Activated CD8-positive, alpha-beta memory T cell treated with anti-CD3 and anti-CD28 coated beads, Interleukin-2, amount 50 U/mL, for 48 hours (primary cell): ENCODE results near the gene AKR7A3.
"Not testable (repeated sequence)": the region's sequence is repeated elsewhere in the genome, so short reads cannot be mapped to it uniquely, and the experiment has no call there.

Experiments used
- DNase-seq: peaks from one replicate; pipeline ENCODE4 v3.0.0-alpha.2; 2020

The AKR7A3 gene

DNA sequence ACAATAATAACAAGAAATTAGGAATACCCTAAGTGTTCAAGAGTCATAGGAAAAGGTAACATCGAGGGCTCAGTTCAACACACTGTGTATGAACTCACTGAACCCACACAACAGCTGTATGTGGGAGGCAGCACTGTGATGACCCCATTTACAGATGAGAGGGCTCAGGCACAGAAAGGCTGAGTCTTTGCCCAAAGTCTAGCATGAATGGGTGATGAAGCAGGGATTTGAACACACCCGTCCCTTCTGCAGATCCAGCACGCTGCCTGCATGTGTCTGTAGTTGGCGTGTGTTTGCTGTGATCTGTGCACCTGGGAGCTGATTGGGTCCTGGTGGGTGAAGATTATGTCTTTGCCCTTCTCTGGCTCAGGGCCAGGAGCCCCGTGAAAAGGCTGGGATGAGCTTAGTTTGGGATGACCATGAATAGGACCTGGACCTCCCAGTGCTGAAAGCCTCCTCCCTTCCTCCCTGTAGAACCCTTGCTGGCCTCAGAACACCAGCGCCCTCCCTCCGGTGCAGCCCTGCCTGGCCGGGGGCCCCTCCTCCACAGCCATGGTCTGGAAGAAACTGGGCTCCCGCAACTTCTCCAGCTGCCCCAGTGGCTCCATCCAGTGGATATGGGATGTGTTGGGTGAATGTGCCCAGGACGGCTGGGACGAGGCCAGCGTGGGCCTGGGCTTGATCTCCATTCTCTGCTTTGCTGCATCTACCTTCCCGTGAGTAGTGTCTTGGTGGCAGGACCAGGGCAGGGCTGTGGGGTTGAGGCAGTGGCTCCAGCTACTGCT is 28.7 kb upstream of the AKR7A3 start:
- no peak for DNase-seq

DNA sequence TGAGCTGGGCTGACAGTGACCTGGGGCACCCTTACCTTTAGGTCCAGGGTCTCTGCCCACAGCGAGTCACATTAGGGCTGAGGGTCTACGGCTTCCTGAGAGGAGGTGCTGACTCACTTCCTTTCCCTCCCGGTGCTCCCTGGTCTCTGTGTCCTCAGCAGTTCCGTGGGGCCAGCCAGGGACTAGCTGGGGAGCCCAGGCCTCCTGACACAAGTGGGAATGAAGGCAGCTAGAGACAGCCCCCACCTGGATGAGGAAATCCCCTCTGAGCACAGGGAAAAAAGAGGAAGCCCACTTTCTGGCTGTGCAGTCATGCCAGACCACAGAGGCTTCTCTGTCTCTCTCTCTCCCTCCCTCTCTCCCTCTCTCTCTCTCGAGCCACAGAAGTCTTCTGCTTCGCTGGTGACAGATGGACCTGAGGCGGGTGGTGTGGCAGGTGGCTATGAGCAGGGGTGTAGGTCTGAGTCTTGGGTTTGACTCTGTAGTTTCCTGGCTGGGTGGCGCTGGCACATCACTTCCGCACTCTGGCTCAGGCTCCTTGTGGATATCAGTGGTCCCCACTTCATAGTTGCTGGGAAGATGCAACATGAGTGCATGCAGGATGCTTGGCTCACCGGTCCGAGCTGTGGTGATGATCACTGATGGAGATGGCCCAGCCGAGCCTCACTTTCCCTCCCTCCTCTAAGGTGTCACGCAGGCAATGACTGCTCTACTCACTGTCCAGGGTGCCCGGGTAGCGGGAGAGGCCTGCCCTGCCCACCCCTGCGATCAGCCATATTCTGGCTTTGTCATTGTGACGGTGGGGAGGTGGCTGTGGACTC is 27.0 kb upstream of the AKR7A3 start:
- DNase-seq, result peak; percentile 44

DNA sequence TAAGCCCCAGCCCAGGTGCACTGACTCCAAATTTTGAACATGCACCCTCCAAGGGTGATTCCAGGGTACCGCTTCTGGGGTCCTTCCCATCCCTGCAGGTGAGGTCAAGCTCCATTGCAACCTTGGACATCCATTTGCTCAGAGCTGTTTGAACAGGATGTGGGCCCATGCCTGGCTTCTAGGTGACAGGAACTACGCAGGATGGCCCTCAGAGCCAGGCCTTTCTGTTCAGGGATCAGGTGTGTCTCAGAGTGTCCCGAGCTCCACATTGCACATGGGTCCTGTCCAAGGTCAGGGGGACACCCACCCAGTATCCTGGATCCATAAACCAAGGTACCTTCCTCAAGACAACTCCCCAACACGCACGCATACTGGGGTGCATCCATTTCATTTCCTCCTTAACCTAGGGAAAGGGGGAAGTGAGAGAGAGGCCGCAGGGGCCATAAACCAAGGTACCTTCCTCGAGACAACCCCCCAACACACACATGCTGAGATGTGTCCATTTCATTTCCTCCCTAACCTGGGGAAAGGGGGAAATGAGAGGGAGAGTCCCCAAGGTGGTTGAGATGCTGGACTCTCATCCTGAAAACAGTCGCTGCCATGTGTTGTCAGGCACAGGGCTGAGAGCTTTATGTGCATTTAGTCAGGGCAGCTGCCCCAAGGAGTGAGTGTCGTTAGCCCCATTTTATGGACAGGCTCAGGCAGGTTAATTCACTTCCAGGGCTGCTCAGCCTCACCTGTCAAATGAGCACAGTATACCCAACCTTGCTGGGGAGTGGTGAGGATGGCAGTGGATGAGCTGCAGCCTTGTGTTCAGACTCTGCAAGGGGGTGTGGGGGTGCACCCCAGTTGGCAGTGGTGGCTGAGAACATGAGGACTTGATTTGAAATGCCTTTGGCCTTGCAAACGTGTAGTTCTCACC is 25.7 kb upstream of the AKR7A3 start:
- no peak for DNase-seq

DNA sequence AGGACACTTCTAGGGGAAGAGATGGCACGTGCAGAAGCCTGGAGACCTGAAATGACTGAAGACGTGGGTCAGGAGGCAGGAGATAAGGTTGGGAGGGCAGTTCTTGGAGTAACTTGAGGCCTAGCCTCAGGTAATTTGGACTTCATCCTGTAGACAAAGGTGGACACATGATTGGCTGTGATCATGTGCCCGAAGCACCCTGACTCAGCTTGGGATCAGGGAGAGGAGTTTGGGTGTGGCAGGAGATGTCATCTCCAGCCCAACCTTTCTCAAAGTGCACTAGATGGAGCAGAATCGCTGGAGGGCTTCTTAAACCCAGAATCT is 25.0 kb upstream of the AKR7A3 start:
- DNase-seq, result no peak

DNA sequence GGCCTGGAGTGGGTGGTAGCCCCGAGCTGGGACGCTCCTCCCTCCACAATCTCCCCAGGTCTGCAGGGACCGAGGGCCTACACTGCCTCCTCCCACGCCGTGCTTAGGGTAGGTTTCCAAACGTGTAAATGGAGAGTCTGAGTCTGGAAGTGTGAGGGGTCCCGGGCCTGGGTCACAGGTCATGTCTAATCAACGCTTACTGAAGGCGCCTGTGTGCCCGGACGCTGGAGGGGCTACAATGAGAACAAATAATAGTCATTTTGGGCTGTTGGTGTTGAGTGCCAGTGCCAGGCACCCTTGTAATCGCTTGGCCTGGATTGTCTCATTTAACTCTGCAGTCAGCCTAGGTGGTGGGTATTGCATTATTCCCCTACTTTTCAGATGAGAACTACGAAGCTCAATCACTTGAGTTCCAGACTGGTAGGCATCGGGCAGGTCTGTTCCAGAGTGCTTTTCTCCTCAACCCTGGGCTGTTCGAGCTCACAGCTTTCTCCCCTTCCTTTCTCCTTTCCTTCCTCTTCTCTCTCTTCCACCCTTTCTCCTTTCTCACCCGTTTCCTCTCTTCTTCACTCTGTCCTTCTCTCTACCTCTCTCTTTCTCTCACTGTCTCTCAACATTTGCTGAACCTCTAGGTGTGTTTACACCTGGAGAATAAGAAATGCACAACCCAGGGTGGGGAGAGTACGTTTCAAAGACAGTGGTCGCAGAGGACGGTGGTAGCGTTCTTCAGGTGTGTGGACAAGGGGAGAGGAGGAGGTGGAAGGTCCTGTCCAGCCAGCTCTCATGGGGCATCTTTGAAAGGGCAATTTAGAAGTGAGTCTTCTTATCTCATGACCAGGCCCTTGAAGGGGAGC is 24.4 kb upstream of the AKR7A3 start:
- DNase-seq, result peak; percentile 76

DNA sequence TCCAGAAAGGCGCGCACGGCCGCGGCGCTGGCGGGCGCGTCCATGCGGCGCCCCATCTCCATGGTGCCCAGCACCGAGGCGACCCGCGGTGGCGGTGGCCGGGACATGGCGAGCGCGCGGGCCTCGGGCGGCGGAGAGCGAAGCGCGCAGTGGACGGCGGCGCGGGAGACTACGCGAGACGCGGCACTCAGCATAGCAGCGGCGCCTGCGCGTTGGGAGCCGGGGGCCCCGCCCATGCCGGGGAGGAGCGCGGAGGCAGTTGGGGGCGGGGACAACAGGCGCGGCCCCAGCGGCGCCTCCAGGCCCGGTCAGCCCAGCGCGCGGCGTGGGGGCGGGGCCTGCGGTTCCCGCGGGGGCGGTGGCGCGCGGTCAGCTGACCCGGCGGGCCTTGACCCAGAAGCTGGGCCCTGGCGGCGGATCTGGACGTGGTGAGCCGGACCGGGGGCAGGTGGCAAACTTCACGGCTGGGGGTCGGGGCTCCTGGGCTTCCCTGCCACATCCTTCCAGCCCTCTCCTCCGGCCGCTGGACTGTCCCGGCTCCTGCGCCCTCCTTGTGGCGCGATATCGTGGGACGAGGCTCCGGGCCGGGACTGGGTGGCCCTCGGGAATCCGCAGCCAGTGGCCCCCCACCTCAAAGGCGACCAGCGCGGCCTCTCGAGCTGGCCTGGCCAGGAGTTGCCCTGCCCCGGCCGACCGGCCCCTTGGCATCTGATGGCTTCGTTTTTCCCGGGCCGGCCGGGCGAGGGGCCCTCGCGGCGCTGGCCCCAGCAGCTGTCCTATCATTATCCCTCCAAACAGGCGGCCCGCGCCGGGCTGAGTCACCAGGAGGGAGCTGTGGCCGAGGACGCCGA is 23.6 kb upstream of the AKR7A3 start, which contains the start of the genes AKR7A2 and SLC66A1:
TSS of gene AKR7A2 (minus strand) at position 214 of the 851 bp plus-strand sequence. CDS start at position 194, 20 bp downstream.
TSS of gene SLC66A1 (plus strand) at position 396 of the 851 bp plus-strand sequence. CDS start 5,352 bp downstream, outside the sequence.
- peak; percentile 95 for DNase-seq

DNA sequence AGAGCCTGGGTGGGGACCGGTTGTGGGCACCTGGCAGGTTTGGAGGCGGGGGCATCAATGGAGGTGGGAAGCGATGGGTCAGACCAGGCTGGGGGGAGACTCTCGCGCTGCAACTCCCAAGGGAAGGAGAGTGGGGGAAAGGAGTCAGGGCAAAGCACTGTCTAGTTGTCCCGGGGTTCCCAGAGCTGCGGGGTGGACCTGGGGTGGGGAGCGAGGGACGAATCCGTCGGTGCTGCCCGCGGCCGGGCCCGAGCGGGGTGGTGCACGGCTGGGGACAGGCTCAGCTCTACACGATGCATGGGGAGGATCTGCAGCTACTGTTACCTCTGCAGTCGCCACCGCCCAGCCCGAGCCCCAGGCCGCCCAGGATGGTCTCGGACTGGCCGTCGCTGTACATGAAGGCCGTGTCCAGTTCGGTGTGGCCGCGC is 22.9 kb upstream of the AKR7A3 start:
- no peak for DNase-seq

DNA sequence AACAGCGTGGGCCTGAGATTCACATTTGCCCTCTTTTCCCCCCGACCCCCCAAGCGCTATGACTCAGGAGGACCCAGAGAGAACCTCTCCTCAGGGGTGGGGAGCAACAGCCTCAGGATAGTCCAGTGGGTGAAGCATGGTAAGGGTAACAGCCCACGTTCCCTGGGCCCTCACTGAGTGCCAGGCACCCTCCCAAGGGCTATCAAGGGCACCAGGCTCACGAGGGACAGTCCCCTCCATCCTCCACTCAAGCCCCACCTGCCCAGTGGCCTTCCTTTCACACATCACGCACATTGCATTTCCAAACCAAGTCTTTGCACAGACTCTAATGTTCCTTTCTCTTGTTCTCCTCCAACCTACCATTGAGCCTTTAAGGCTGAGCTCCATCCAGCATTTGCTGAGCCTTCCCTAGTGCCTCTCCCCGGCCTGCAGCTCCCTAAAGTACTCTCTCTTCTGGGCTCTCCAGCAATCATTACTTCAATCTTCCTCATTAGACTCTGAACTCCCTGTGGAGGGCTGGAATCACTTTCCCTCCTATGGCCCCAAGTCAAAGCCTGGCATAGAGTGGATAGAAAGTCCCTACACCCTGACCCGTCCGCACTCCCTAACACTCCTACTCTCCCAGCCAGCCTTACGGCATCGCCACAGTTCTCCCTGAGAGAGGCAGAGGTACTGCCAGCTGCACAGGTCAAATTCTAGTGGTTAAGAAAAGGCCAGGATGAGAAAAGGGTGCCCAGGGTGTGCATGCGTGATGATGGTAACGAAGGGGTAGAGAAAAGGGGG is 22.3 kb upstream of the AKR7A3 start:
- no peak for DNase-seq

DNA sequence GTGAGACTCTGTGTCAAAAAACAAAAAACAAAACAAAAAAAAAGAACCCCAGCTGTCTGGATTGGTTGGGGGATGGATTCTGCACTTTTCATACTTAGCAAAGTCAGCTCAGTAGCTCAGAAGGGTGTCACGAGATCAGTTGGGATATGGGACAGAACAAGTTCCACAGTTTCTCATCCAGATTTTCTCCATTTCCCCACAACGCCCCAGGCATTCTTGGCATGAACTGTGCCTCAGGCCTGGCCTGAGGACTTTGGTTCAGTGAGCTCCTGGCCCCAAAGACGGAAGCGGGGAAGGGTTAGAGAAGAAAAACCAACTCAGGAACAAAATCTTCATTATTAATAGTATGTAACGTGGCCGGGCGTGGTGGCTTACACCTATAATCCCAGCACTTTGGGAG is 21.5 kb upstream of the AKR7A3 start:
- DNase-seq, result no peak

DNA sequence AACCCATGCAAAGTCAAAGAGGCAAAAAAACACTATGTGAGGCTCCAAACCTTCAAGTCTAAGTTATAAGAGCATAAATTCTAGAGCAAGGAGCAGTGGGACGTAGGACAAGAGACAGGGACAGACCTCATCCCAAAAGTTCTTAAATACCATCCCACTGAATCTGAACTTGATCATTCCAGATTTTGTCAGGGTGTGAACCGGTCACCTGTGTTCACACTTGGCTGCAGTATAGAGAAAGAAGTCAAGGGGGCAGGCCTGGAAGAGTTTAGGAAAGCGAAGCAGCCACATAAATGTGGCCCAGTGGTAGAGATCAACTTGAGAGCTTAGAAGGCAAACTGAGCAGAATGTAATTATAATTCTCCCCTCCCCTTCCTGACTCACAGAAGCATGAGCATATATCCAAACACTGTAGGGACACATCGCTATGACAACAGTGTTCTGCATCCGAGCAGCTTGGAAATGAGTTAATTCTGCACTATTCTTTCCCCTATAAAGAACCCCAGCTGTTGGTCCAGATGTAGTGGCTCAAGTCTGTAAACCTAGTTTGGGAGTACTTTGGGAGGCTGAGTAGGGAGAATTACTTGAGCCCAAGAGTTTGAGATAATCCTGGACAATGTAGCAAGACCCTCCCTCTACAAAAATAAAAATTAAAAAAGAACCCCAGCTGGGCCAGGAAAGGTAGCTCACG is 20.7 kb upstream of the AKR7A3 start:
- no peak for DNase-seq

DNA sequence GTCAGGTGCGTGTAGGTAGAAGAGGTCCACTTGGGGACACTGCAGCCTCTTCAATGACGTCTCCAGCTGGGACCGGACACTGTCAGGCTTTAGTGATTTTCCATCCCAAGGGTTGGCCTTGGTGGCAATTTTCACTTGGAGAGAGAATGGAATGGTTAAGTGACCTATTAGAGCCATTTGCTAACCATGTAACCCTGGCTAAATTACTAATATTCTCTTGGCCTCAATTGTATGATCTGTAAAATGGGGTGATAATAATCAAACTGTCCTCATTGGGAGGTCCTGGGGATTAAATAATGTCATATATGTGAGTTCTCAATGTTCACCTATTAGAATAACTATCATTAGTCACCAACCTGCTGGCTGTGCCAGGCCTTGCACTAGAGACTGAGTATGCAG is 19.9 kb upstream of the AKR7A3 start:
- DNase-seq, result no peak

DNA sequence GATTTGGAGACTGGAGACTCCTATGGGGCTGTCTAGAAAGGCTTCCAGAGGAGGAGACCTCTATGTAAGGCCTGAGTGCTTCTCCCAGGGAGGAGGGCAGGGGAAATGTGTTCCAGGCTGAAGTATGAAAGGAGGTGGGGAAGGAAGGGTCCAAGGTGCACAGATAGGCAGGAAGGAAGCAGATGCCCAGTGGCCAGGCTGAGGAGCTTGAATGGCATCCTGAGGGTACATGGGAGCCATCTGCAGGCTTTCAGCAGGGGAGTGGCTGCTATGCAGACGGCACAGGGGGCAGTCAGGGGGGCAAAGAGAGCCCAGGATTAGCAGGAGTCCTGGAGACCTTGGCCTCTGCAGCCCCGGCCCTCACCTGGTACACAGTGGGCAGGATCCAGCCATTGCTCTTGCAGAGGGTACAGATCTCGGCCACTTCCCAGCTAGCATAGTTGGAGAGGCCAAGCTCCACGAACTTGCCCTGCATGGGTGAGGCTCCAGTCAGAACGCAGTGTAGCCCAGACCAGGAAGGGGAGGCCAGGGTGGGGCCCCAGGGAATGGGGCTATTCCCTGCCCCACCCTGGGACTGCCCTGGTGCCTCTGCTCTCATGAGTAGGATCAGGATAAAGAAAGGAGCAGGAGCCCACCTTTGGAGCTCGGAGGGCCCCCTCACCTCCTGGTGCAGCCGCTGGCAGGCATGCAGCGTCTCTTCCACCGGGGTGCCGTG is 19.4 kb upstream of the AKR7A3 start:
- no peak for DNase-seq

DNA sequence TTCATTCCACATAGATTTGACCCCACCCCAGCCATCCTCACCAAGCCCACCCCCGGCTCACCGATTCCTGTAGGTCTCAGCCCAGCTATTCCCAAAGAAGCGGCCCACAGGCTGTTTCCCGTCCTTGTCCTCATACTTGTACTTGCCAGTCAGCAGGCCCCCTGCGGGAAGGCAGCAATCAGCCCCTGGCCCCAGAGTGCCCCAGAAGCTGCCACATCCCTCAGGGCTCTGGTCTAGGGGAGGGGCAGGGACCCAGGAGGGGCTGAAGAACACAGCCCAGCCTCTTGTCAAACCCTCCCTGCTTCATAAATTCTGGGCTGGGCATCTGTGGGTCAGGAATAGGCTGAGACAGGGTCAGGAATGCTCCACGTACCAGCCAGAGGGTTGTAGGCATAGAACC is 18.4 kb upstream of the AKR7A3 start:
- DNase-seq, result peak; percentile 44

DNA sequence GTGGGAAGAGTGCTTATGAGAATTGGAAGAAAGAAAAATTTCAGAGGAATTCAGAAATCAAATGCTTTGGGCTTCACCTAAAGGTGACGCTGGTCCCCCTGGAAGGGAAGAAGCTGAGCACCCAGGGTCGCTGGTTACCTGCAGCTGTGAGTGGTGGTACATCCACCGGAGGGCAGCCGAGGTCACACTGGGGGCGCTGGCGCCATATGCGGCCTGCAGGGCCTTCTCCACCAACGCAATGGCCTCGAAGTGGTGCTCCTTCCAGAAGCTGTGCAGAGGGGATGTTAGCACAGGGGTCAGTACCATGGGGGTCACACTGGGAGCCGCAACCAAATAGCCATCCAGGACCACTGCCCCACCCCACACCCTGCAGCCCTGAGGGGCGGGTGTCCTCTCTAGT is 17.3 kb upstream of the AKR7A3 start:
- no peak for DNase-seq

DNA sequence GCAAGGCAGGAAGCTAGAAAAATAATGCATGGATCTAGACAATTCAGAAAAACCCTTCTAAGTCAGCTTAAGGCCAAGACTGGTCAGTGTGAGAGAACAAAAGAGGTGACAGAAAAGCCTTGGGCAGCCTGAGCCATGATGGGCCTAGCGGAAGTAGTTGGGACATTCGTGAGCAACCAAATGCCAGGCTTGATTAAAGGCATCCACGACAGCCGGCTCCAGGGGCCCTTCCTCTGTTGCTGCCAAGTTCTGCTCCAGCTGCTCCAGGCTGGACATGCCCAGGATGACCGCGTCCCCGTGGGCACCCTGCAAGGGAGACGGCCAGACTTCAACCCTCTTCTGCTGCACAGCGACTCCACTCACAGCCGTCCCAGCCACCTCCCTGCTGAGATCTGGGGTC is 15.5 kb upstream of the AKR7A3 start:
- DNase-seq, result not testable (repeated sequence)

DNA sequence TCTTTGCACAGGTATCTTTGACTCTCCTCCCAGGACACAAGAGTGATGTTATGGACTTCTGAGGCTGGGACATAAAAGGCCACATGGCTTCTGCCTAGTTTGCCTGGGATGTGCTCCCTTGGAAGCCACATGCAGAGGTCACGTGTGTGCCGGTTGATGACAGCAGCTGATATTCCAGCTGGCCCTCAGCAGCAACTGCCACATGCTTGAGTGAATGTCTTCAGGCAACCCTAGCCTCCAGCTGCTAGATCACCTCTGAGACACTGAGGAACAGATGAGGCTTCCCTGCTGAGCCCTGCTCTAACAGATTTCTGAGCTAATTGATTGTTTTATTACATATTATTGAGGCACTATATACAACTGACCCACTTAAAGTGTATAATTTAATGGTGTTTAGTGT is 11.6 kb upstream of the AKR7A3 start:
- DNase-seq, result no peak

DNA sequence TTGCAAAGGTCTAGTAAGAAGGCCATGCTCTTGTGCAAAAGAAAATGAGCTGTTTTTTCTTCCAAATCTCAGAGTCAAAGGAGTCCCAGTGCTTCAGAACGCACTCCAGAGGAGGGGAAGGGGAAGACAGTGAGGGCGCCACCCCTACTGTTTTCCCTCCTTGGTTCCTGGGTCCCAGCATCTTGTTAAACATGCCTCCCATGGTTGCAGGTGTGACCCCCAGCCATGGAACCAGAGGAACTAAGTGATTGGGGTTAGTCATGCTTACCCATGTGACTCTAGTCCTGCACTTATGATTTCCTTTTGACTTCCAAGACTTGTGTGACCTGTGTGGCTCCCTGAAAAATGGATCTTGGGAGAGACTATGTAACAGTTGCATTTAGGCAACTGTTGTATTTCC is 6.1 kb upstream of the AKR7A3 start:
- DNase-seq, result no peak

DNA sequence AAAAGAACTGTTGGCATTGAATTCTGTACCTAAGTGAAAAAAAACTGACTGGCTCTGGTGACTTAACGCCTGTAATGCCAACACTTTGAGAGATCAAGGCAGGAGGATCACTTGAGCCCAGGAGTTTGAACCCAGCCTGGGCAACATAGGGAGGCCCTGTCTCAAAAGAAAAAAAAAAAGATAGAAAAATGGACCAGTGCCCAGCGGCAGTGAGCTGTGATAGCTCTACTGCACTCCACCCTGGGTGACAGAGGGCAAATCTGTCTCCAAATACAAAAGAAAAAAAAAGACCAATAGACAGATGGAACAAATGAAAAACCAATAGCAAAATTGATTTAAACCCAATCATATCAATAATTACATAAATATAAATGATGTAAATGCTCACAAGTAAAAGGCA is 674 bp upstream of the AKR7A3 start:
- DNase-seq, result no peak
